Epithelial cell of prostate (primary cell): Measurements from ENCODE around the gene SPSB4.

ENCODE experiments used
- DNase-seq: peaks from one replicate; pipeline ENCODE4 v3.0.0-alpha.2; 2011; ENCODE audit warnings: low read depth, low spot score
- H3K27ac ChIP-seq: fragments of 450-650 bp; 2 replicates; pipeline ENCODE4 v1.5.1; 2017; ENCODE audit warnings: mild to moderate bottlenecking

Gene SPSB4

GRCh38 chr3:141191097-141191749 lies 140.1 kb downstream of the SPSB4 start:
- H3K27ac ChIP-seq = no peak overlapping the region

DNA sequence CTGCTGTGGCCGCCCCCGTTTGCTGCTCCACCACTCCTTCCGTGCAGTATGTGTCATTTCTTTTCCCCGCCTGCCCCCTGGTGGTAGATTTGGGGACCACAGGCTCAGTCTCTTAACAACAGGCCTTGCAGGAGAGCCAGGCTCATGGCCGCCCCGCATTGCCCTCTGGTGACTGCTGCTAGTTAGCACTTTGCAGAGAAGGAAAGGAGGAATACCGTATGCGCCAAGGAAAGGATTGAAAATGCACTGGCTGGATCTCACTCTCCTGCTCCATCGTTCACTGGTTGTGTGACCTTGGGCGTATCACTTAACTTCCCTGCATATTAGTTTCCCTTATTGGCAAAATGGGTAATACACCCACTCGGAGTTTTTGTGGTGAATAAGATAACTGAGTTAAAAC lies 141.2 kb downstream of the SPSB4 start:
- H3K27ac ChIP-seq = no peak overlapping the region
- peak; percentile 57 for DNase-seq

More at GRCh38 chr3:141191097-141191749, 140.1 kb downstream of the SPSB4 start:
- peak; percentile 24 for DNase-seq

DNA sequence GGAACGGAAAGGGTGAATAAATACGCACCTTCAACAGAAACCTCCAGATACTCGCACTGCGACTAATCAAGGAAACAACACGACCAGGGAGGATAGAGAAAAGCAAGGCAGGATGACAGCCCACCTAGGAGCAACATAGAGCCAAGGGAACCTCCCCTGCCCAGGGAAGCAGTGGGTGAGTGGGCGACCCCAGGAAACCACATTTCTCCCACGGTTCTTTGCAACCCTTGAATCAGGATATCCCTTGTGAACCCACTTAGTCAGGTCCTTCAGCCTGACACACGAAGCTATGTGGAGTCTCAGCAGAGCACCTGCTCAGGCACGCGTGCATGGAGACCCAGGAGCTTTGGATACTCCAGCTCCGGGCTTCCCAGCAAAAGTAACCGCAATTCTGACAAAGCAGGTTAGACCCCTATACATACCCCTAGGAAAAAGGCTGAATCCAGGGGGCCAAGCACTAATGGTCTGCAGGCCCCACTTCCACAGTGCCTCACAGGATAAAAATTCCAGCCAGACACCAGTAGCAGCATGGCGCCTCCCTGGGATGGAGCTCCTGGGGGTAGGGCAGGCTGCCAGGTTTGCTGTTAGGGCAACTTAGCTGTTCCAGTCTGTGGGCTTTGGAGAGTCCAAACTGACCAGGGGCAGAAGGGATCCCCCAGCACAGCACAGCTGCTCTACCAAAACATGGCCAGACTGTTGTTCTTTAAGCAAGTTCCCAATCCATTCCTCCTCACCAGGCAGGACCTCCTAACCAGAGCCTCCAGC lies 142.1 kb downstream of the SPSB4 start:
- no peak for DNase-seq
- H3K27ac ChIP-seq = no peak overlapping the region
